Measurements from ENCODE around the gene LRRC28. TPM values are rescaled to one million over a fixed set of nuclear protein-coding genes. Genes with fewer than 3 reads are reported as not detected.
"Not testable (repeated sequence)": the region's sequence is repeated elsewhere in the genome, so short reads cannot be mapped to it uniquely, and the experiment has no call there.

Gene LRRC28
- total and polyA plus RNA-seq, 2 donors = 14.3 to 34.7 TPM

- 56% methylated on average over 8 of the region's 8 CpGs for WGBS
- Histone ChIP-seq H3K4me3 (ENCODE audit: low read depth, low read length) (no peak overlapping the region), H3K4me1 (ENCODE audit: insufficient read depth) (no peaks in the 10 kb centered on the region), H3K27ac (ENCODE audit: low read depth) (no peak overlapping the region), H3K36me3 (ENCODE audit: insufficient read depth) (no peaks in the 10 kb centered on the region)
- no peak for DNase-seq (ENCODE audit: extremely low spot score)
Measured at GRCh38 chr15:99387421-99388168, 136.3 kb downstream of the LRRC28 start.

DNA sequence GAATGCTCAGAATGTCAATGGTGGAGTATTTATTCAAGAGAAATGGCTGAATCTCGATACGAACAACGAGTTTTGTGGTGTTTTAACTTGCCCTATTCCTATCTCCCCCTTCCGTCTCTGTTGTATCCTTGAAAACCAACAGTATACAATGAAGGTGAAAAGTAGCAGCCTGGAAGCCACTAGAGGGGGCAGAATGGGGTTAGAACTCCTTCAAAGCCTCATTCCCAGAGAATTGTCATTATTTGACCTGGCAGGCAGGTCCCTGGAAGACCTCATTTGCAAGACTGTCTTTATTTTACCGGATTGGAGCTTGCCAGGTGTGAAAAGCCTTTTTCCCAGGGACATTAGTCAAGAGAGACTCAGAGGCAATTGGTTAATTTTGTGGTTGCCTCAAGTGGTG, 139.4 kb downstream of the LRRC28 start:
- no peak for DNase-seq (ENCODE audit: extremely low spot score)
- Histone ChIP-seq H3K27ac (ENCODE audit: low read depth) (no peak overlapping the region), H3K4me3 (ENCODE audit: low read depth, low read length) (no peak overlapping the region), H3K4me1 (ENCODE audit: insufficient read depth) (no peaks in the 10 kb centered on the region), H3K36me3 (ENCODE audit: insufficient read depth) (no peaks in the 10 kb centered on the region)
- WGBS = 79% methylated on average over 5 of the region's 5 CpGs

- H3K4me3 ChIP-seq (ENCODE audit: low read depth, low read length) = no peak overlapping the region
- 85% methylated on average over 1 of the region's 1 CpG for WGBS
- H3K36me3 ChIP-seq (ENCODE audit: insufficient read depth) = no peaks in the 10 kb centered on the region
- no peak overlapping the region for H3K27ac ChIP-seq (ENCODE audit: low read depth)
- H3K4me1 ChIP-seq (ENCODE audit: insufficient read depth) = no peaks in the 10 kb centered on the region
- DNase-seq (ENCODE audit: extremely low spot score) = no peak
Measured at GRCh38 chr15:99393641-99394040, 142.4 kb downstream of the LRRC28 start.

- DNase-seq (ENCODE audit: extremely low spot score) = no peak
- H3K4me3 ChIP-seq (ENCODE audit: low read depth, low read length) = no peak overlapping the region
- H3K4me1 ChIP-seq (ENCODE audit: insufficient read depth) = no peaks in the 10 kb centered on the region
- 85% methylated on average over 5 of the region's 5 CpGs for WGBS
- H3K27ac ChIP-seq (ENCODE audit: low read depth) = no peak overlapping the region
- H3K36me3 ChIP-seq (ENCODE audit: insufficient read depth) = no peaks in the 10 kb centered on the region
Measured at GRCh38 chr15:99396375-99396774, 145.1 kb downstream of the LRRC28 start.

- no peak for DNase-seq (ENCODE audit: extremely low spot score)
- no peak overlapping the region for H3K4me3 ChIP-seq (ENCODE audit: low read depth, low read length)
- no peaks in the 10 kb centered on the region for H3K4me1 ChIP-seq (ENCODE audit: insufficient read depth)
- 82% methylated on average over 5 of the region's 5 CpGs for WGBS
- no peak overlapping the region for H3K27ac ChIP-seq (ENCODE audit: low read depth)
- H3K36me3 ChIP-seq (ENCODE audit: insufficient read depth) = no peaks in the 10 kb centered on the region
Measured at GRCh38 chr15:99399061-99399460, 147.8 kb downstream of the LRRC28 start.

DNA sequence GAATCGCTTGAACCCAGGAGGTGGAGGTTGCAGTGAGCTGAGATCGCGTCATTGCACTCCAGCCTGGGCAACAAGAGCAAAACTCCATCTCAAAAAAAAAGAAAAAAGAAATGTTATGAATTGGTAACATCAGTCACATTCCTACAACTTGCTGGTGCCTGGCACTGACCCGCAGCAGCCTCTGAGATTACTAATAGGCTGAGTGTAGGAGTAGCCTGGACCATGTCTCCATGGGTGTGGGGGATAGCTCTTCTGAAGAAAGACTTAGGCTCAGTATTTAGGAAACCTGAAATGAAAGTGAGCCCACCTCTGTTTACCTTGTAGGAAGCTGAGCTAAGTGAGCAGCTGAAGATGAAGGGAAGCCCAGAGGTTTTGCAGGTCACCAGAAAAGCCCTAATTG, 148.3 kb downstream of the LRRC28 start:
- H3K4me1 ChIP-seq (ENCODE audit: insufficient read depth) = no peaks in the 10 kb centered on the region
- no peak for DNase-seq (ENCODE audit: extremely low spot score)
- H3K4me3 ChIP-seq (ENCODE audit: low read depth, low read length) = no peak overlapping the region
- H3K27ac ChIP-seq (ENCODE audit: low read depth) = no peak overlapping the region
- WGBS = 94% methylated on average over 4 of the region's 4 CpGs
- H3K36me3 ChIP-seq (ENCODE audit: insufficient read depth) = no peaks in the 10 kb centered on the region

DNA sequence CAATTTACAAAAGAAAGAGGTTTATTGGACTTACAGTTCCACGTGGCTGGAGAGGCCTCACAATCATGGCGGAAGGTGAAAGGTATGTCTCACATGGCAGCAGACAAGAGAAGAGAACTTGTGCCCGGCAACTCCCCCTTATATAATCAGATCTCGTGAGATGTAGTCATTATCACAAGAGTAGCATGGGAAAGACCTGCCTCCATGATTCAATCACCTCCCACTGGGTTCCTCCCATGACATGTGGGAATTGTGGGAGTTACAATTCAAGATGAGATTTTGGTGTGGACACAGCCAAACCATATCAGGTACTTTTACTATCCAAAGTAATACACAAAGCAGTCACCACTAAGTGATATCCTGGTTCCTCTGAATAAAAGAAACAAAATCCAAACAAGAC, 149.9 kb downstream of the LRRC28 start:
- H3K27ac ChIP-seq (ENCODE audit: low read depth); H3K36me3 ChIP-seq (ENCODE audit: insufficient read depth); DNase-seq (ENCODE audit: extremely low spot score); H3K4me3 ChIP-seq (ENCODE audit: low read depth, low read length); H3K4me1 ChIP-seq (ENCODE audit: insufficient read depth): not testable (repeated sequence)
- WGBS = 91% methylated on average over 4 of the region's 4 CpGs

- no peak for DNase-seq (ENCODE audit: extremely low spot score)
- Histone ChIP-seq H3K4me3 (ENCODE audit: low read depth, low read length) (no peak overlapping the region), H3K36me3 (ENCODE audit: insufficient read depth) (no peaks in the 10 kb centered on the region), H3K4me1 (ENCODE audit: insufficient read depth) (no peaks in the 10 kb centered on the region), H3K27ac (ENCODE audit: low read depth) (no peak overlapping the region)
- WGBS = 59% methylated on average over 13 of the region's 13 CpGs
Measured at GRCh38 chr15:99402014-99402729, 150.9 kb downstream of the LRRC28 start.

- Histone ChIP-seq H3K27ac (ENCODE audit: low read depth) (no peak overlapping the region), H3K36me3 (ENCODE audit: insufficient read depth) (no peaks in the 10 kb centered on the region), H3K4me1 (ENCODE audit: insufficient read depth) (no peaks in the 10 kb centered on the region), H3K4me3 (ENCODE audit: low read depth, low read length) (no peak overlapping the region)
- WGBS = 92% methylated on average over 11 of the region's 11 CpGs
- no peak for DNase-seq (ENCODE audit: extremely low spot score)
Measured at GRCh38 chr15:99403597-99403996, 152.3 kb downstream of the LRRC28 start.

DNA sequence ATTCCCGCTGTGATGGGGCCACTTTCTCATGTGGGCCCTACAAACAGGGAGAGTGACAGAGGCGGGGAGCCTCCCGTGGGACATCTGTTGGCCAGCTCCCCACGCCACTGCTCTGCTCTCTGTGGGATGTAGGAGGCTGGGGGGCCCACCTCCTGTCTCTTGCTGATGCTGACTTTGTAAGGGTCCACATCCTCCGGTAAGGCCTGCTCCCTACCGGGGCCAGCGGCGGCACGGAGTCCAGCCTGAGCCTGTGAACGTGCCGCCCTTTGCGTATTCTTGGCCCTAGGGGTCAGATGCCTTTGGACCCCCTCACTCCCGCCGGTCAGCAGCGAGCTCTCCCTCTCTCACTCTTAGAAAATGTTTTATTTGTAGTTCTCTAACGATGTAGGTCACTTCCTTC, 153.2 kb downstream of the LRRC28 start:
- Histone ChIP-seq H3K4me3 (ENCODE audit: low read depth, low read length) (no peak overlapping the region), H3K27ac (ENCODE audit: low read depth) (no peak overlapping the region), H3K36me3 (ENCODE audit: insufficient read depth) (no peaks in the 10 kb centered on the region), H3K4me1 (ENCODE audit: insufficient read depth) (no peaks in the 10 kb centered on the region)
- no peak for DNase-seq (ENCODE audit: extremely low spot score)
- WGBS = 91% methylated on average over 16 of the region's 16 CpGs

DNA sequence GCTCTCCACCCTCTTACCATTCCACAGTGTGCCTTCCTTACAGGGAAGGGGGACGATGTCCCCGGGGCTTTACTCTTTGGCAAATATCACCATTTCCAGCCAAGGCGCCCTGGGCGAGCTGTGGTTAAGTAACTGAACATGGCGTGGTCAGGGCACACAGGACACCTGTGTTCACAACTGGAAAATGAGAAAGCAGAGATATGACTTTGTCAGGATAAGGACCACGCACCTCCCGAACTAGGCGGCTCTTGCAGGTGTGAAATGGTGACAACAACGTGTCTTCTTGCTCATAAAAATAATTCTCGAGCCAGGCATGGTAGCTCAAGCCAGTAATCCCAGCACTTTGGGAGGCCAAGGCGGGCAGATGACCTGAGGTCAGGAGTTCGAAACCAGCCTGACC, 154.8 kb downstream of the LRRC28 start:
- DNase-seq (ENCODE audit: extremely low spot score) = no peak
- no peaks in the 10 kb centered on the region for H3K4me1 ChIP-seq (ENCODE audit: insufficient read depth)
- H3K36me3 ChIP-seq (ENCODE audit: insufficient read depth) = no peaks in the 10 kb centered on the region
- 96% methylated on average over 12 of the region's 12 CpGs for WGBS
- H3K27ac ChIP-seq (ENCODE audit: low read depth) = no peak overlapping the region
- no peak overlapping the region for H3K4me3 ChIP-seq (ENCODE audit: low read depth, low read length)

DNA sequence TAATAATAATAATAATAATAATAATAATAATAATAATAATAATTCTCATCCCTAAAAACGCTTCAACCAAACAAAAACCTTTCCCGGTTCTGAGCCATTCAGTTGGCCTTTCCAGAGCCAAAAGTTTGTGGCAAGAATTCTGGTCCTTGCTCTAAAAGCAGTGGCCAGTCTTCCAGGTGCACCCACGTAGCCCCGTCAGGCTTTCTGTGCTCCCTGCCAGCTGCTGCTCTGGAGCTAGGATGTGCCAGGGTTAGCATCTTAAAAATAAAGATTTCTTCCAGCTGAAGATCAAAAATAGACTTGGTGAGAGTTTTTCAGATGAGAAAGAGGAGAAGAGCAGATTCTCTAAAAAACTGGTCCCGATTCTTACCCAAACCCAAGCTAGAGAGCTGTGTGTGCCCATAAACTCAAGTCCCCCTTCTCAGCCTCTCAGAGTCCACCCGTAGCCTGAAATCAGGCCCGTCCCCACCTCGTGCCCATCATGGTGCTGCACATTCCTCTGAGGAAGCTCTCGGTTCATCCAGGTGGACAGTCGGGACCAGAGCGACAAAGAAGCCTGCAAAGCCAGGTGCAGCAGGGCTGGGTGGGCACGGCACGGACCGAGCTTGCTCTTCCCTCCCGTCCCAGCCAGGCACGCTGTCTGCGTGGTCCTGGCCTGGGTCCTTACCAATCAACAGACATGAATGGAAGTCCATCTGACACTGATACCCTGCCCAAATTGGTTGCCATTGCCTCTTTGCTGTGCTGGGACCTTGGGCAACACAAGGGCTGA, 155.6 kb downstream of the LRRC28 start:
- 96% methylated on average over 17 of the region's 17 CpGs for WGBS
- no peak overlapping the region for H3K27ac ChIP-seq (ENCODE audit: low read depth)
- no peak for DNase-seq (ENCODE audit: extremely low spot score)
- no peaks in the 10 kb centered on the region for H3K36me3 ChIP-seq (ENCODE audit: insufficient read depth)
- H3K4me3 ChIP-seq (ENCODE audit: low read depth, low read length) = no peak overlapping the region
- H3K4me1 ChIP-seq (ENCODE audit: insufficient read depth) = no peaks in the 10 kb centered on the region

DNA sequence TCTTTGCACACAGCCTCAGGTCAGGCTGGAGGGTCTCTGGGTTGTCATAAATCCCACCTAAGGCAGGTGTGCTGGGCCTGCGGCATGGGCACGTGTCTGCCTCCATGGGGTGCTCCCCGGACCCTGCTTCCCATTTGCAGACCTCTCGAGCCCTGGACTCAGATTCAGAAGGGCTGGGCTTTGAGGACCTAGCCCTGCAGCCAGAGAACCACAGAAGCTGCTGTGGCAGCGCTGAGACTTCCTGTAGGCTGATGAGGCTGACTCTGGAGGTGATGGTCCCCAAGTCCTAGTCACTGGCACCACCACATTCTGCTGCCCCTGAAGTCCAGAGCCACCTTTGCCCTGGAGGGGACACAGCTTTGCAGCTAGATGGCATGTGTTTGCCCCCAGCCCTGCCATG, 156.4 kb downstream of the LRRC28 start:
- 85% methylated on average over 5 of the region's 5 CpGs for WGBS
- H3K4me3 ChIP-seq (ENCODE audit: low read depth, low read length) = no peak overlapping the region
- no peak overlapping the region for H3K27ac ChIP-seq (ENCODE audit: low read depth)
- no peaks in the 10 kb centered on the region for H3K36me3 ChIP-seq (ENCODE audit: insufficient read depth)
- H3K4me1 ChIP-seq (ENCODE audit: insufficient read depth) = no peaks in the 10 kb centered on the region
- no peak for DNase-seq (ENCODE audit: extremely low spot score)

All from urinary bladder (tissue), 4 donors.